Esophagus mucosa (tissue), 1 donor: Measurements from ENCODE around the gene JARID2. TPM values are rescaled to one million over a fixed set of nuclear protein-coding genes. Genes with fewer than 3 reads are reported as not detected.

Source experiments
- ATAC-seq: fragments of 200-7000 bp; cut with Tn5 transposase; one replicate; pipeline ENCODE4 v1.9.1; 2020
- total RNA-seq: library from RNA; stranded (reverse); gene quantifications from one replicate; pipeline ENCODE4 v1.2.4, GENCODE V29; 2023
- donor health status: DM: yes; HTN: yes; CAD: no.

Gene JARID2
- 22.1 TPM for total RNA-seq

DNA sequence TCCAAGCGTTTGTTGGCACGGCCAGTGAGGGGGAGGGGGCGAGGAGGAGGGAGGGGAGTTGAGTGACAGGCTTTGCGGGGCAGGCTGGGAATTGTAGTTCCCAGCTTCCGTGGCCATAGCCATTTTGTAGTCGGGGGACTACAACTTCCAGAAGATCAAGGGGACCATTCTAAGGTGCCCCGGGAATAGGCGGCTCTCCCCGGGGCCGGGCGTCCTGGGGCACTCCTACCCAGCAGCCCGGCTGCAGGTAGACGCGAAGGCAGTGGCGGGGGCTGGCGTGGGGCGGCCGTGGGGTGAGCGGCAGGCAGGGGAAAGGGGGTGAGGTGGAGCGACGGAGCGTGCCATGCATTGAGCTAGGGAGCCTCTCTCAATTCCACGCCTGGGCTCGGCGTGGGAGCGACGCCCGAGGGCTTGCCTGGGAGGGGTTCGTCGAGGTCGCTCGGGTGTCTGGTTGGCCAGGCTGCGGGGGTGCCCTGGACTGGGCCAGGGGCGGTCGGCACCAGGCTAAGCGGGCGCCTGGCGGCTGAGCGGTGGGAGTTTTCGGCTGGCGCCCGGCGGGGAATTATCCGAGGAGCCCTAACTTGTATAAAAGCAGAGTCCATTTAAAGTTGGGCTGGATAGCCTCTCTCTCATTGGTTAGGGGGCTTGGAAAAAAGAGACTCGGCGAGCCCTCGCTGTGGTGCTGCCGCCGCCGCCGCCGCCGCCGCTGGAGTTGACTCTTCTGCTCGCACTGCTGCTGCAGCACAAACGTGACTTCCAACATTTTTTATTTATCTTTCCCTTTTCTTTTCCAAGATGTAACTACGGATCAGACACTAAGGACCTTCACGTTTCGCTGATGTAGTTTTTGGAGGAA, at the start of gene JARID2:
TSS of gene JARID2 (plus strand) at position 709 of the 856 bp plus-strand sequence. CDS start 471 bp downstream, outside the sequence.
- ATAC-seq = peak; percentile 89

DNA sequence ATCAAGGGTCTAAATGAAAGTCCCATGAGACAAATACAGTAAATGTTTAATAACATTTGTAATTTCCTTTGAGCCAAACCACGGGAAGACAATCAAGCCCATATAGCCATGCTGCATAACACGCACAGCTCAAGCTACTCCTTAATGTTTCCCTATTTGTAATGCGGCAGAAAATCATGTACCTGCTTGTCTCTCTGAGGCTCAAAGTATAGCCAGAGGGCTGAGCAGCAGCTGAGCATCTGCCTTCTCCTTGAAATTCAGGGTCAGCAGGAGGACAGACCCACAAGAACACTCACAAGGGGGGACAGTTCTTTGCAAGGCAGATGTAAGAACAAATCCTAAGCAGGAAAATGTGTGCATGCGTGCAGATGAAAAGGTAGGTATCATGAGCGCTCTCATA, 45.8 kb upstream of the JARID2 start:
- peak; percentile 76 for ATAC-seq

DNA sequence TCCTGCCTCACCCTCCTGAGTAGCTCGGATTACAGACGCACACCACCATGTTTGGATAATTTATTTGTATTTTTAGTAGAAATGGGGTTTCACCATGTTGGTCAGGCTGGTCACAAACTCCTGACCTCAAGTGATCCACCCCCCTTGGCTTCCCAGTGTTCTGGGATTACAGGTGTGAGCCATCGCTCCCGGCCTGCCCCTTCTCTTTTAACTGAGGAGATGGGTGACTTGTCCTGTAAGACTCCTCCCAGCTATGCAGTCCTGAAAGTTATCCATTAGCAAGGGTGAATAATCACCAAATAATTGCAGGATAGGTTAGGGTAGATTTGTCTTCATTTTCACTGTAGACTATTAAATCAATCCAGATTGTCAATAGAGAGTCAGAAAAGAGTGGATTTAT, 40.5 kb upstream of the JARID2 start:
- ATAC-seq = no peak

DNA sequence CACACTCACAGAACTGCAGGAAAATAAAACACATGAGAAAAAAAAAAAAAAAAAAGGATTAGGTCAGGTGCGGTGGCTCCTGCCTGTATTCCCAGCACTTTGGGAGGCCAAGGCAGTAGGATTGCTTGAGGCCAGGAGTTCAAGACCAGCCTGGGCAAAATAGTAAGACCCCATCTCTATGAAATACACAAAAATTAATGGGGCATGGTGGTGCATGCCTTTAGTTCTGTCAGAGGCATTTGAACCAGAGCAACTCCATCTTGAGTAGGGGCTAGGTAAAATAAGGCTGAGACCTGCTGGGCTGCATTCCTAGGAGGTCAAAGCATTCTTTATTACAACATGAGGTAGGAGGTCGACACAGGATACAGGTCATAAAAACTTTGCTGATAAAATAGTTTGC, 39.0 kb upstream of the JARID2 start:
- ATAC-seq = no peak

DNA sequence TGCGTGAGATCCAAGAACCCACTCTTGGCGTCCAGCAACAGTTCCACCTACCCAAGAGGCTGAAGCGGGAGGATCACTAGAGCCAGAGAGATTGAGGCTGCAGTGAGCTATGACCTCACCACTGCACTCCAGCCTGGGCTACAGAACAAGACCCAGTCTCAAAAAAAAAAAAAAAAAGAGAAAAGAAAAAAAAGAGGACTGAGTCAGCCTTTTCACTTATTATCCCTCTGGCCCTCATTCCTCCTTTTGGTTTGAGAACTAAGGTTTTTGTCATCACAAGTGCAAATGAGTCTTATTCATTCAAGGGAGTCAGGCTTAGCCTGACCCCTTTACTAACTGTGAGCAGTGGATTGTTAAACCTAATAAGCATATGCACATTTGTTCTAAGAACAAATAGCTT, 37.9 kb upstream of the JARID2 start:
- no peak for ATAC-seq

DNA sequence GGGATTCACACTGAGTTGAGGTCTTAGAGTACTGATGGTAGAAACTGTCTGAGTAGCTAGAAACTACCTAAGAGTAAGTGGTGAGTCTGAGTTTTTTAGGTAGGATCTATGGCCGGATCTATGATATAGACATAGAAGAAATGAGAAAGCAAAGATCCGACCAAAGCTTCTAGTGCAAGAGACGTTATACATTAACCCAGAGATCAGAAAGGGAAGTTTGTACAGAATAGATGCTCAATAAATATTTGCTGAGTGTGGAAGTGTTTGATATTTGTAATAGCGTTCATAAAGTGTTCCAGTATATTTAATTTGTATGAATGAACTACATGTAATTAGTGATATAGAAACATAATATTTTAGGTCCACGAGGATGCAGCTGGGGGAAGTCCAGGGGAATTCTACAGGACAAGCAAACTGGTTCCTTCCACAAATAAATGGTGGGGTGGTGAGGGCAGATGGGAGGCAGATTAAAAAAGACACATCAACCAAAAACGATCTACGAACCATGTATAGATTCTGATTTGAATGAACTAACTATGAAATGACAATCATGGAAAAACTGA, 31.9 kb upstream of the JARID2 start:
- ATAC-seq = no peak

DNA sequence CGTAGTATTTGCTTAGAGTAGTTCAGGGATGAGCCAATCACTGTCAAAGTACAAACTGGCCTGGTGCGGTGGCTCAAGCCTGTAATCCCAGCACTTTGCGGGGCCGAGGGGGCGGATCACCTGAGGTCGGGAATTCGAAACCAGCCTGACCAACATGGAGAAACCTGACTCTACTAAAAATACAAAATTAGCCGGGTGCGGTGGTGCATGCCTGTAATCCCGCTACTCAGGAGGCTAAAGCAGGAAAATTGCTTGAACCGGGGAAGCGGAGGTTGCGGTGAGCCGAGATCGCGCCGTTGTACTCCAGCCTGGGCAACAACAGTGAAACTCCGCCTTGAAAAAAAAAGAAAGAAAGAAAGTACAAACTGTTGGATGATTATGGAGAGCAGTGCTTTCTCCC, 27.5 kb upstream of the JARID2 start:
- ATAC-seq = no peak

DNA sequence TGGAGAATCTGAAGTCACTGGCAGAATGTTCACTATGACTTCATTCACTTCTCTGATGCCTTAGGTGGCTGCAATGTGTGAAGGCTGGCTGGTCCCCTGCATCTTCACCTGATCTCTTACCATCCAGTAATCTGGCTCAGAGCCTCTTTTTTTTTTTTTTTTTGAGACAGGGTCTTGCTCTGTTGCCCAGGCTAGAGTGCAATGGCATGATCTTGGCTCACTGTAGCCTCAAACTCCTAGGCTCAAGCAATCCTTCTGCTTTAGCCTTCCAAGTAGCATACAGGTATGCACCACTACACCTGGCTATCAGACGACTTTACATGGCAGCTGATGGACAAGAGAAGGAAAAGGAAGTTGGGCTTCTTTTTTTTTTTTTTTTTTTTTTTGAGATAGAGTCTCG, 25.8 kb upstream of the JARID2 start:
- no peak for ATAC-seq

DNA sequence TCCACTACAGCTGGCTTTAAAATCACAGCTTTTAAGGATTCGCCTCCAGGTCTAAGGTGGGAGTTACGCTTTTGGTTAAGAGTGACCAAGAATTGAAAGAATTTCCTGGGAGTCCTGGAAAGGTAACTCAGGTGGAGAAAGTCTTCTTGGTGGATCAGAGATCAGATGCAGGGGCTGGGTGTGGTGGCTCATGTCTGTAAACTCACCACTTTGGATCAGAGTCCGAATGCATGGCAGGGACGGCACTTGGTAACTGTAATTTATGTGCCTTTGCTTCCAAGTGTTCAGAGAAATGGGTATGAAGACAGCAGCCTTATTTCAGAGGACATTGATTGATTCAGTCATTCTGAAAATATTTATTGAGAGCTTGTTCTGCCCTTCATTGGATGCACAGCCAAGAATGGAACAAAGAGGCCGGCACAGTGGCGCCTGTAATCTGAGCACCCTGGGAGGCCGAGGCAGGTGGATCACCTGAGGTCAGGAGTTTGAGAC, 18.0 kb upstream of the JARID2 start:
- no peak for ATAC-seq

DNA sequence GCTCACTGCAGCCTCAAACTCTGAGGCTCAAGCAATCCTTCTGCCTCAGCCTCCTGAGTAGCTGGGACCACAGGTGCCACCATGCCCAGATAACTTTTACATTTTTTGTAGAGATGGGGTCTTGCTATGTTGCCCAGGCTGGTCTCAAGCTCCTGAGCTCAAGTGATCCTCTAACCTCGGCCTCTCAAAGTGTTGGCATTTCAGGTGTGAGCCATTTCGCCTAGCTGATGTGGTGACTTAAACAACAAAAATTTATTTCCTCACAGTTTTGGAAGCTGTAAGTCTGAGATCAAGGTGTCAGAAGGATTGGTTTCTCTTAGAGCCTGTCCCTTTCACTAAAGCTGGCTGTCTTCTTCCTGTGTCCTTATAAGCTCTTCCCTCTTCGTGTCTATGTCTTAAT, 15.0 kb upstream of the JARID2 start:
- no peak for ATAC-seq

DNA sequence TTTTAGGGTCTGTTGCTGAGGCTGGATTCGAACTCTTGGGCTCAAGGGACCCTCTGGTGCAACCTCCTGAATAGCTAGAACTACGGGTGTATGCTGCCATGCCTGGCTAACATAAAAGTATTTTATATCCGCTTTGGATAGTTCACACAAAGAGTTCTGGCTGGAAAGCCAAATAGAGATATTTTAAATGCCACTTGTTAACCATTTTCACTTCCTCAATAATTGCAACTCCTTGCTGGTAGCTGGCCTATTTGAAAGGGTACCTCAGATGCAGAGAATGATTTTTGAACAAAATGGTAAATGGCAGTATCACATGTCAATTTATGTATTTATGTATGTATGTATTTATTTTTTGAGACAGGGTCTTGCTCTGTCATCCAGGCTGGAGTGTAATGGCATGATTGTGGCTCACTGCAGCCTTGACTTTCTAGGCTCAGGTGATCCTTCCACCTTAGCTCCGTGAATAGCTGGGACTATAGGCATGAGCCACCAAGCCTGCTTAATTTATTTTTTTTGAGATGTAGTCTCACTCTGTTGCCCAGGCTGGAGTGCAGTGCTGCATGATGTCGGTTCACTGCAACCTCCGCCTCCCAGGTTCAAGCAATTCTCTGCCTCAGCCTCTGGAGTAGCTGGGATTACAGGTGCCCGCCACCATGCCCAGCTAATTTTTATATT, 12.9 kb upstream of the JARID2 start:
- no peak for ATAC-seq

DNA sequence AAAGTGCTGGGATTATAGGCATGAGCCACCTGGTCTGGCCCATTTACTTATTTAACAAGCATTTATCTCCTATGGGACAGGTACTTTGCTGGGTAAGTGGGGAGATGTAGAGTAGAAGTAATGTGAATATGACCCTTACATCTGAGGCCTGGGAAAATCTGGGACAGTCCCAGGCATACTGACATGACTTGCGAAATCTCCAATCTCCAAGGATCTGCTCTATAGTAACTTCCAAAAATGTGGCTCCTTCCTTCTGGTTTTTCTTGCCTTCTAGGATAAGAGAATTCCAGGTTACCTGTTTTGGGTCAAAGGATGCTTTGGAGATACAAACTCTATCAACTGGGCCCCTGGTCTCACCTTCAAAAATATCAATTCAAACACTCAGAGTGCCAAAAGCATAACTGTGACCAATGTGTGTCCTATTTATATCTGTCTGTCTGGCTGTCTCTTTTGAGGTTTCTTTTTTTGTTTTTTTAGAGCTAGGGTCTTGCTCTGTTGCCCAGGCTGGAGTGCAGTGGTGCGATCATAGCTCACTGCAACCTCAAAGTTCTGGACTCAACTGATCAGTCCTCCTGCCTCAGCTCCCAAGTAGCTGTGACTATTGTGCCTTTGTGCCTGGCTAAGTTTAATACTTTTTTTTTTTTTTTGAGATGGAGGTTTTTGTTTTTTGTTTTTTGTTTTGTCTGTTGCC, 11.7 kb upstream of the JARID2 start:
- no peak for ATAC-seq

DNA sequence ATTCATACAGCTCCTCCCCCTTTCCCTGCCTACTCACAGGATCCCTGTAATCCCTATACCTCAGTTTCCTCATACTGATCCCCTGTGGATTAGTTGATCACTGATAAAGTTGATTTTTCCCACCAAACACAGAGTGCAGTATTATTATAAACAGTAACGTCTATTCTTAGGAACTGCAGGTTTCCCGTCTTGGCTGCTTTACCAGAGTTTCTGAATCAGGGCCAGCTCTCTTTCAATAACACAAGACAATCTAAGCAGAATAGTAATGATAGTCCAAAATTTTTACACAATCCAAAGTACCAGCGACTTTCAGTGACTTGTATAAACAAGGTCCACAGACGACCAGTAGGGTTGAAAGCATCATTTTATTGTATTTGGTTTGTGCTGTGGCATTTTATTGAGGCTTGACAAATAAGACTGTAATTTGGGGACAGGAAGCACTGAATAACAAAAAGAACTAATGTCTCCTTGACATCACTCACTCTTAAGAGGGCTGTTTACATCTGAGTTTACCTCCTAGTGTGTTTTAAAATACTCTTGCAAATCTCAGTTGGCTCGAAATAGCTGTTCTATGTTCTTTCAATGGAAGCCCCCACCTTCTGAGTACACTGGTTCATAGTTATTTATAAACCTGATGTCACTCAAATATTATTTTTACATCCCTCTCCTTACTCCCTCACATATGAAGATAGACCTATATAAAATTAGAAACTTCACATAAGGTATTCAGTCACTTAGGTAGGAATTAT, 6.1 kb upstream of the JARID2 start:
- ATAC-seq = no peak

DNA sequence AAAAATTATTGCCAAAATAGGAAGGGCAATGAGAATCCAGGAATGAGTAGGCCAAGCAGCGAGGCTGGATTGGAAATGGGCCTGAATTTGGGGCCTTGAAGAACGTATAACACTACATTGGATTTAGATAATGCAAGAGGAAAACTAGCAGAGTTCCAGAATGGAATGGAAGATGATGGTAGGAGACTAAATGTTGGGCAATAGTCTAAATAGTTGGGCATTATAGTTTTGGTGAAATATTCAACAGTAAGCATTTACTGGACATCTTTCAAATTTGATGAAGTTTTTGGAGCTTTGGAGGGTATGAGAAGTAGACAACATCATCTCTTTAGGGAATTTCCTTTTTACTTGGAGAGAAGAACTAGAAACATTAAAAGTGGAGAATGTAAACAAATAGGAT, 3.4 kb upstream of the JARID2 start:
- no peak for ATAC-seq

DNA sequence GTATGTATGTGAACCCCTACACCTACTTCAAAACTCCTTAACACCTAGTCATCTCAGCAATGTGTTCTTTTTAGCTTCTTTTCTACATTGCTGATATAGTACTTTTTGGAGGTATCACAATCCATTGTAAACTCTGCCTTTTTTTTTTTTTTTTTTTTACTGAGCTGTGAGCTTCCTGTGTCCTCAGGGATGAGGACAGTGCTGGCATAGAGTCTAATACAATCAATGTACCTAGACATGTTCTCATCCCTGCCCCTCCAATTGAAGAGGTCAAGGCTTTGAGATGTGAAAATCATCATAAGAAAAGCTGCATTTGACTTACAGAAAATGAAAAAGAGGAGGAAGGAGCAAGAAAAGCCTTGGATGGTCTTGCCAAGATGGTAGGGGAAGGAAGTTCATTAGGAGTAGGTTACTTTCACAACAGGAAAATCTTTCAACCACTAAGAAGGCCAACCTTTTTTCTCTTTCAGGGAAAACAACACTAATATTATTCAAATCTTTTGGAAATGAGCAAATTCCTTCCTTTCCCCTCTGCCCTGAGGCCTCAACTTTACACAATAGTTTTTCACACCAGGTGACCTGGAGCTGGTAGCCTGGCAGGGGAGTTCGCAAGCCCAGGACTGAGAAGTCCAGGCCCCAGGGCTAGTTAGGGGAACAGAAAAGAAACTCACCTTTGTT, 2.8 kb upstream of the JARID2 start:
- no peak for ATAC-seq

DNA sequence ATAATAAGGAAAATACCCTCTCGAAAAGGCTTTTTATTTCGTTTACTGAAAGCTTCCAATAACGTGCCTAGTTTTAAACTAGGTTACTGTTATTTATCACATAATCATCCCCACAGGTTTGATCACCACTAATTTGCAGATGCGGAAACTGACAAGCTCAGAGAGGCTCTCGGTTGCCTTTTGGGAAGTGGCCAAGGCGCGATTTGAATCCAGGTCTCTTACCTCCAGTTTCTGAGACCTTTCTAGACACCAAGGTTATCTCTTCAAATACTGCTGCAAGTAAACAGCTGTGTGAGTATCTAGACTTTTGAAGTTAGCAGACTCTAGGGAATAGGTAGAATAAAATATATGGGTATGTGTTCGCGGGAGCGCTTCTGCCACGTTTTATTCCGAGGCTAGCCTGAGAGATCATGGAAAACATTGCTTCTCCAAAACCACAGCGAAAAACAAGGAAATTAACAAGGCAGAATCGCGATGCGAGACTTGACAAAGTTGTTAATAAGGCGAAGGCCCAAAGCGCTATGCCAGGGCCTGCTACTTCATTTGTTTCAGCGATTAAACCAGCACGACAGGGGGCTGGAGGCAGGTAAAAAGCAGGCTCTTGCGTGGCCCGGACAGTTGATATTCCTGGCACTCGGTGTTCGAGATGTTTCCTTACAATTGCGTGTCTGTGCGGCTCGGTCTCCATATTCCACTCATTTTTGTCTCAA, 1.8 kb upstream of the JARID2 start:
- no peak for ATAC-seq

DNA sequence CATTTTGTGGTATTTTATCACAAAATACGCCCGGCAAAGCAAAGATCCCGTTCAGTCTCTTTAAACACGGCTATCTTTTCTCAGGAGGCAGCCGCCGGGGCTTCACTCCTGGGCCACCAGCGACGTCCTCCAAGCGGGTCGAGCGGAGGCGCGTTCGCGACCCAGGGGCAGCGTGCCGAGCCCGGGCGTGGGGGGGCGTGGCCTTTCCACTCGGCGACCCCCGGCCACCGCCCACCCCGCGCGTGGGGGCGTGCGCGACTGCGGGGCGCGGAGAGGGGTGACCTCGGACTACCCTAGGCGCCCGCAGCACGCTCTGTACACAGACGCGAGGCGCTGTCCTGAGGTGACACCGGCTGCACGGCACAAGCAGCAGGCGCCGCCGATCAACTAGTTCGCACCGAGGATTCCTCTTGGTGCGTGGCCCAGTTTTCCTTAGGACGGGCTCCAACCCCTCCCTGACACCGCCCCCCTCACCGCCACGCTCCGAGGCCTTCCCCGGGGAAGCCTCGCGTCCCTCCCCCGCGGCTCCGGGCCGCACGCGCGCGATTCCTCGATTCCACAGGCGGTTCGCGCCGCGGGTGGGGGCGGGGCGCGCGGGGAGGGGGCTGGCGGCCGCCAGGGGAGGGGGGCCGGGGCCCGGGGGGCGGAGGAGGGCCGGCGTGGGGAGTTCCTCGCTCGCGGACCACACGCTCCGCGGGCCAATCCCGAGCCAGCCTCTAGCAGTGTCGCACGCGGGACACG, 1.1 kb upstream of the JARID2 start:
- ATAC-seq = peak; percentile 44

DNA sequence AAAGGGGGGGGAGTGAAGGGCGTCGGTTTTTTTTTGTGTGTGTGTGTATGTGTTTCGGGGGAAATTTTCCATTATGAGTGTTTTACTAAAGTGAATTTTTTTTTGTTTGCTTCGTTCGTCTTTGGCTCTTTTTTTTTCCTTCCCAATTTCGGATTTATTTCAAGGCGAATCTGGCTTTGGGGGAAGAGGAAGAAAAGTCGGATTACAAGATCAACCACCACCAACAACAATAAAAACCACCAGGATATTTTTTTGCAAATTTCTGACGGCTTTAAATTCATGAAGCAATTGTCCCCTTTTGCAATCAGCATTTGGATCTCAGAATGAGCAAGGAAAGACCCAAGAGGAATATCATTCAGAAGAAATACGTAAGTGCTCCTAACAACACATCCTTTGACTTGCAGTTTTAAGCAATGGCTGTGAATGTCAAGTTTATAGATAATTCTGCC, 372 bp downstream of the JARID2 start:
- ATAC-seq = no peak

DNA sequence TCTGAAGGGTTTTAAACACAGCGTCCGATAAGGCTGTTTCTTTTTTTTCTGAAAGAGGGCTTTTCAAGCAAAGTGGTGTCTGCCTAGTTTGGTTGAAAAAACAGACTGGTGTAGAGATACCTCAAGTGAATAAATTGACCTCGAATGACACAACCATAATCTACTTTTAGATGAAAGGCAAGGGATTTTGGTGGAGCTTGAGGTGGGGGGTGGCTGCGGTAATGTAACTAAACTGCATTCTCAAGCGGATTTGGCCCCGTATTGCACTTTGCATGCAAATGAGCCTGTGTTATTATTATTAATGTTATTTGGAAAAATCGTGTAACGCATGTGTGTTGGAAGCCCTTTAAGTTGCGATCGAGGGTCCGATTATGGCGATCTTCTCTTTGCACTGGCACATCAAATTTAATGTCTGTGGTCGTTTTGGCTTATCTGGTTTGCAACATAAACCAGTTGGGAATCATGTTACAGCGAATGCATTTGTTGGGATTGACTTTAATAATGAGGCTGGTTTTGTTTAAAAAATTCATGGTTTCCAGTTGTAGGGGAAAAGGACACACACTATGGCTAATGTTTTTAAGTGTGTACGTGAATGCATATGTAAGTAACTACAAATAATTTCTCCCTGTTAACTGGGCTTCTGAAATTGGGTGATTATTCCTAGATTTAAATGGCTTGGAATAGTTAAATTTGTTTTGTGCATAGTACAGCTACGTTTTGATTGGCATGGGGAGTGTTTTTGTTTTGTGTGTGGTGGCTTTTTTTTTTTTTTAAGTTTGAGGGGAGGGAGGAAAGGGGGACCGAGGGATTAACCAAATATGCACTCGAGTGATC, 1.0 kb downstream of the JARID2 start:
- ATAC-seq = no peak
